HG03378 (cell line): Measurements from ENCODE around the gene PRKAR2A.
A peak's percentile ranks its signal among the peaks of the same experiment; 100 is the strongest.

Experiments used
- ATAC-seq: cut with Tn5 transposase; IDR thresholded peaks from one replicate; pipeline ENCODE4 v1.9.1; 2021; ENCODE audit warnings: mild to moderate bottlenecking, moderate library complexity; ENCODE audit not compliant: unreplicated experiment

PRKAR2A gene

GRCh38 chr3:48847504-48848423, at the start of gene PRKAR2A:
Gene PRKAR2A (minus strand): TSS chr3:48847874. CDS start chr3:48847596, 278 bp downstream.
- peak; percentile 76 for ATAC-seq

DNA sequence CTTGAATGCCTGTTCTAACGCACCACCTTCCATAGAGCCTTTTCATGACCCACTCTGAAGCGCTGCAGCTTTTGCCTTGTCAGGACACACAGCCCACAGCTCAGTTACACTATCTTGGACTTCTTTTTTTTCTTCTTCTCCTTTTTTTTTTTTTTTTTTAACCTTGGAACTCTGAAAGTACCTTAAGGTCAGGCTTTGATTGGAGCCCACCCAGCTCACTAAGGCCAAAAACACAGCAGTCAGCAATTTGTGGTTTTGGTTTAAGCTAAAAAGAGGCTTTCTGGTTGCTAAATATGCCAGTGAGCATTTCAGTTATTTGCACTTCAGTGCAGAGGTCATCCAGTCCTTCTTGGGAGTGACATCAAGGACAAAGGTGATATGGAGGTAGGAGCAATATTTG, 49.3 kb upstream of the PRKAR2A start:
- ATAC-seq, result no peak

GRCh38 chr3:48894516-48894915, 46.8 kb upstream of the PRKAR2A start:
- no peak for ATAC-seq

DNA sequence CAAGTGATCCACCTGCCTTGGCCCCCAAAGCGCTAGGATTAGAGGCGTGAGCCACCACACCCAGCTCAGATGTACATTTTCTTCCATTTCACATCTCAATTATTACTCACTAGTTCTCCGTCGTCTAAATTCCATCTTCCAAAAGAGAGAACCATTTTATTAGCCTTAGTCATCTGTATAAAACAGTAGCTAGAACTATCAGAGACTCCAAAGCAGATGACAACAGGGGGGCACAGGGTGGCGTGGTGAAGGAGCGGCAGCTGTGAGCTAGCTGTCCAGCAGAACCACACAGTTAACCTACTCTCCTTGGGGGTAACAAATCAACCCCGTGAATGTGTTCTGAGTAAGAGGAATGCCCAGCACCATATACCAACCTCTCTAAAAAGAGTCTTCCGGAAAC, 43.9 kb upstream of the PRKAR2A start:
- ATAC-seq, result no peak

GRCh38 chr3:48885753-48886152, 38.1 kb upstream of the PRKAR2A start:
- ATAC-seq, result no peak

GRCh38 chr3:48881652-48882114, 34.0 kb upstream of the PRKAR2A start:
- ATAC-seq, result no peak

DNA sequence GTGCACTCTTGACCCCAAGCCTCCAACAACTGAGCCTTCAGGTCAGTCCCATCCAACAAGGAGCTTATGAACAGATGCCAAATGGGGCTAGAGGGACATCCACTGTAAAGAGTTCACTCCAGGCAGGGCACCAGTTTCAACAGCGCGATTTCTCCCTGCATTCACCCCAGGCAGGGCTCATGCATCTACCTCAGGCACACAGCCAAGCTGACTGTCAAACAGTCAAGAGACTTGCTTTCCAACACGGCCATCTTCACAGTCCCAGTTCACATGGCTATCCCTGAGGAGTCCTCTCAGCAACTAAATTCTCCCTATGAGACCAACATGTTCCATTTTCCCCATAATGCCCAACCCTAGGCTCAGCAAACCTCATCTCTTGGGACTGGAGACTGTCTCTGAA, 33.3 kb upstream of the PRKAR2A start:
- no peak for ATAC-seq

DNA sequence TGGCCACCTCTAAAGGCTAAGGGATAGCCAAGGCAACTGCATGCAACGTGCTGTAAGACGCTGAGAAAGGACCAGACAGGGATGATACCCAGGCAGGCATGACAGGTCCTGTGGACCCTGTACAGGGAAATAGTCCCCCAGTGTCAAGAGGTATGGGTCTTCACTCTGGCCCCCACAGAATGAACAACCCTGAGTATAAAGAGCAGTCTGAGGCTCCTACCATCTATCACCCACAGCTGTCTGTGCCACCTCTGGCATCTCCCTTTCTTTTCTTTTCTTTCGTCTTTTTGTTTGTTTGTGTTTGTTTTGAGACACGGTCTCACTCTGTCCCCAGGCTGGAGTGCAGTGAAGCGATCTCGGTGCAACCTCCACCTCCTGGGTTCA, 32.3 kb upstream of the PRKAR2A start:
- ATAC-seq, result no peak

- ATAC-seq, result no peak
These were observed 31.8 kb upstream of the PRKAR2A start for GRCh38 chr3:48879307-48879993.

DNA sequence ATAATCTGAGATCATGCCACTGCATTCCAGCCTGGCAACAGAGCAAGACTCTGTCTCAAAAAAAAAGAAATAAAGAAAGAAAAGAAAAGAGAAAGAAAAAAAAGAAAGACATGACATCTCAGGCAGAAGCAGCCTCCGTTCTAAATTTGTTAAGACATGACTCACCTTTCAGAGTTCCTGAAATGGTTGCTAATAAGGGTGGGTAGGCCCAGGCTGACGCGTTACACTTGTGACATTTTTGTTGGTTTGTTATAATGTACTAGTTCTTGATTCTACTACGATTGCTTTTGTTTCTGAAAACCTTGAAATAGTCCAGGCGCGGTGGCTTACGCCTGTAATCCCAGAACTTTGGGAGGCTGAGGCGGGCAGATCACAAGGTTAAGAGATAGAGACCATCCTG, 30.0 kb upstream of the PRKAR2A start:
- no peak for ATAC-seq

DNA sequence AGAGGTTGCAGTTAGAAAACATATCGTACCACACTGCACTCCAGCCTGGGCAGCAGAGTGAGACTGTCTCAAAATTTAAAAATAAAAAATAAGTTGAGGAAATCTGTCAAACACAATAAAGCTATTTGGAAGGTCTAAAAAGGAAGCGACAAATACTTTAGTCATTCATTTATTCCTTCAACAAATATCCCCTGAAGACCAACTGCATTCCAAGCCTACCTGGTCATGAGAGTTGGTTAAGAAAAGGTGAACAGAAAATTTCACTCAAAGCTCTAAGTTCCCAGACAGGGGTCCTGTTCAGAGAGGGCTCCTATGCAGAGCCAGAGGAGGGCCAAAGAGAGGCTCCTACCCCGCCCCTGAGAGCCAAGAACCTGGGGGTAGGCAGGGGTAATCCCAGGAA, 15.4 kb upstream of the PRKAR2A start:
- no peak for ATAC-seq

- ATAC-seq, result no peak
These were observed 11.5 kb upstream of the PRKAR2A start for GRCh38 chr3:48859206-48859605.

- ATAC-seq, result no peak
These were observed 11.0 kb upstream of the PRKAR2A start for GRCh38 chr3:48858709-48859108.

GRCh38 chr3:48857641-48858040, 10.0 kb upstream of the PRKAR2A start:
- no peak for ATAC-seq

GRCh38 chr3:48856469-48856868, 8.8 kb upstream of the PRKAR2A start:
- ATAC-seq, result no peak

DNA sequence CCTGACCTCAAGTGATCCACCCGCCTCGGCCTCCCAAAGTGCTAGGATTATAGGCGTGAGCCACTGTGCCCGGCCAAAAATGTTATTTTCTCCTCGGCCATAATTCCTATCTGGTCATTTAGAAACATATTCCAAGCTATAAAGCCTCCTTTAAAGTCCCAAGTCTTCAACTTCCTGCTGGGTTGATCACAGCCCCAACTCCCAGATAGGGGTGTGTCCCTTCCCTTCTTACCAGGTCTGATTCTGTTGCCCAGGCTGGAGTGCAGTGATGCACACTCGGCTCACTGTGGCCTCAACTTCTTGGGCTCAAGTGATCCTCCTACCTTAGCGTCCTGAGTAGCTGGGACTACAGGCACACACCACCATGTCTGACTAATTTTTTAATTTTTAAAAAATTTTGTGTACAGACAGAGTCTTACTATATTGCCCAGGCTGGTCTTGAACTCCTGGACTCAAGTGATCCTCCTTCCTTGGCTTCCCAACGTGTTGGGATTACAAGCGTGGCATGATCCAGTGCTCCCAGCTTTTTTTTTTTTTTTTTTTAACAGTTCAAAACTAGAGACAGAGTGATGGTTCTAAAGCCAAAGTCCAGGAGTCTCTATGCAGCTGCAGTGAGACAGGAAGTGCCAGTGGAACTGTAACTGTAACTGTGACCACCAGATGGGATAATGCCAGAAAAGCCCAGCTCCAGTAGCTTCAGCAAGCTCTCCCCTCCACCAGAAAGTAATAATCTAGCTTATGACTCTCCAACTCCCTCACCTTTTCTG, 8.2 kb upstream of the PRKAR2A start:
- ATAC-seq, result no peak

GRCh38 chr3:48852151-48852550, 4.5 kb upstream of the PRKAR2A start:
- no peak for ATAC-seq

GRCh38 chr3:48851407-48851806, 3.7 kb upstream of the PRKAR2A start:
- ATAC-seq, result no peak

DNA sequence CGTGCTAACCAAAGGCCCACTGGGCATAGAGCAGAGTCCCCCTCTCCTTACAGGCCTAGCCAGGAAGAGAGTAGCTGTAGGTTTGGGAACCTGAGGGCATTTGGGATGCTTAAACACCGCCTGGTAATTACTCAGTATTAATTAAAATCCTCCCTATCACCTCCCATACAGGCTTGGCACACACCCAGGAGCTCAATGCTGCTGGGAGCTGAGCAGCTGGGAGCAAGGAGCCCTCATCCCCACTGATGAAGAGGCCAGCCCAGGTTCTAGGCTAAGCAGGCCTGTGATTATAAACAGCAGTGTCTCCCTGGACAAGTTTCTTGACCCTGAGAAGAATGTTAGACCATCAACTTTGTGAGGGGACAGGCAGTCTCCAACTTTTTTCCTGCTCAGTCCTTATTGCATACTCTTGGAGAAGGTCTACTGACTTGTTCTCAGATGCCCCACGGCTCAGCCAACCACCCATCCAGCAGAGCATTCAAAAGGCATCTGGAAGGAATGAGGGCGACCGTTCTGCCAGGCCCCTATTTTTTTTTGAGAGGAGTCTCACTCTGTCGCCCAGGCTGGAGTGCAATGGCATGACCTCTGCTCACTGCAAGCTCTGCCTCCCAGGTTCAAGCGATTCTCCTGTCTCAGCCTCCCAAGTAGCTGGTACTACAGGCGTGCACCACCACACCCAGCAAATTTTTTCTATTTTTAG, 1.3 kb upstream of the PRKAR2A start:
- no peak for ATAC-seq

DNA sequence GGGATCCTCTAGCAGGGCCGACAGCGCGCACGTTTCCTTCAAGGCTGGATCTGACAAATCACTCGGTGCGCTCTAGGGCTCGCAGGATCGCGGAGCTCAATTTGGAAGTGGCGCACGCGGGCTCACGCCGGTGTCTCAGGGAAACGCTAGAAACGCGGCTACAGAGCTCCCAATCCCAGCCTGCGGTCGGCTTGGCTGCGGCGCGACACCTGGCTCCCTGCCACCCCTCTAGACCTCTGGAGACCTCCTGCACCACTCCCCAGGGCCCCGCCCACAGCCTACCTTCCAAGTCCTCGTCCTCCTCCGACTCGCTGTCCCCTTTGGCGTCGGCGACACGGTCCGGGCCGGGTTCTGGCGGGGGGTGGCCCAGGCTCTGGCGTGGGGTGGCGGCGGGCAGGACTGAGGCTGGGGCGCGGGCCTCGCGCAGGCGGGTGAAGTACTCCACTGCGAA, 596 bp downstream of the PRKAR2A start:
- peak; percentile 25 for ATAC-seq

DNA sequence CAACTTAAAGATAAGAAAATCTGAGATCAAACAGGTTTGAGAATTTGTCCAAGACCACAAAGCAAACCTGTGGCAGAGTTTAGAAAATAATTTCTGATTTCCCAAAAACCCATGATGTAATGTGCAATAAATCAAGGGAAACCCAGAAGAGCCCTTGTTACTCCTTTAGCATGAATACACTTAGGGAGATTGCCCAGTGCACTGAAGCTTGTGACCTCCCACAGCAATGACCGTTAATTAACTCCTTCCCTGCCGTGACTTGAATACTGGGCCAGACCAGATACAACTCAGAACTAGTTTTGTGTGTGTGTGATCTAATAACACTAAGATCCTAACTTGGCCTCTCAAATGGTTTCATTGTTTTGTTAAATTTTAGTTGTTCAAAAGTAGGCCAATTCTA, 2.5 kb downstream of the PRKAR2A start:
- no peak for ATAC-seq
